NB4 (cell line): ENCODE data around the gene LRRC61.

Experiments used
- POLR2A ChIP-seq: IDR thresholded peaks from 2 replicates; pipeline ENCODE4 v1.6.1; 2011; ENCODE audit warnings: mild to moderate bottlenecking; ENCODE audit not compliant: insufficient read length; ENCODE audit errors: extremely low read depth
- TF ChIP-seq, protein P1 (sequence below): IDR thresholded peaks from one replicate; pipeline ENCODE4 v1.5.1; 2012; ENCODE audit warnings: low read depth, low read length

DNA sequence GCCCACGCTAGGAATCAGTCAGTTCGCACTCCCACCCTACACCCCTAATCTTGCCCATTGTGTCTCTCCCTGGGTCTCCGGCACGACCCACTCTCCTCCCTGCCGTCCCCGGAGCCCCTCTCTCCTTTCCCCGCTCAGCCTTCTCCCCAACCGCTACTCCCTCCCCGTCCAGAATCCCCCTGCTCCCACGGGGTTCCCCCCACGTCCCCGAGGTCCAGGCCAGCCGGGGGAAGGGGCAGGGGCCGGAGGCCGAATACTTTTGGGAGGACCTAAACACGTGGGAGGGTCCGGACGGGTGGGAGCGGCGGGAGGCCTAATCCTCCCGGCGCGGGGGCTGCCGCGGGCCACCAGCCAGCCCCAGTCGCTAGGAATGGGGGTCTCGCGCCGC, 17.7 kb downstream of the LRRC61 start:
- TF ChIP-seq POLR2A: no peak
- TF ChIP-seq, protein P1, sequence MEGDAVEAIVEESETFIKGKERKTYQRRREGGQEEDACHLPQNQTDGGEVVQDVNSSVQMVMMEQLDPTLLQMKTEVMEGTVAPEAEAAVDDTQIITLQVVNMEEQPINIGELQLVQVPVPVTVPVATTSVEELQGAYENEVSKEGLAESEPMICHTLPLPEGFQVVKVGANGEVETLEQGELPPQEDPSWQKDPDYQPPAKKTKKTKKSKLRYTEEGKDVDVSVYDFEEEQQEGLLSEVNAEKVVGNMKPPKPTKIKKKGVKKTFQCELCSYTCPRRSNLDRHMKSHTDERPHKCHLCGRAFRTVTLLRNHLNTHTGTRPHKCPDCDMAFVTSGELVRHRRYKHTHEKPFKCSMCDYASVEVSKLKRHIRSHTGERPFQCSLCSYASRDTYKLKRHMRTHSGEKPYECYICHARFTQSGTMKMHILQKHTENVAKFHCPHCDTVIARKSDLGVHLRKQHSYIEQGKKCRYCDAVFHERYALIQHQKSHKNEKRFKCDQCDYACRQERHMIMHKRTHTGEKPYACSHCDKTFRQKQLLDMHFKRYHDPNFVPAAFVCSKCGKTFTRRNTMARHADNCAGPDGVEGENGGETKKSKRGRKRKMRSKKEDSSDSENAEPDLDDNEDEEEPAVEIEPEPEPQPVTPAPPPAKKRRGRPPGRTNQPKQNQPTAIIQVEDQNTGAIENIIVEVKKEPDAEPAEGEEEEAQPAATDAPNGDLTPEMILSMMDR: no peak
